ENCODE results near the gene BICD2. TPM values are rescaled to one million over a fixed set of nuclear protein-coding genes. Genes with fewer than 3 reads are reported as not detected.

Gene BICD2
- total and polyA plus RNA-seq, 2 of the 13 experiments (the other 11 are each of a cell fraction or from before 2014, with no cell fraction given) = 5.1 to 17.4 TPM

DNA sequence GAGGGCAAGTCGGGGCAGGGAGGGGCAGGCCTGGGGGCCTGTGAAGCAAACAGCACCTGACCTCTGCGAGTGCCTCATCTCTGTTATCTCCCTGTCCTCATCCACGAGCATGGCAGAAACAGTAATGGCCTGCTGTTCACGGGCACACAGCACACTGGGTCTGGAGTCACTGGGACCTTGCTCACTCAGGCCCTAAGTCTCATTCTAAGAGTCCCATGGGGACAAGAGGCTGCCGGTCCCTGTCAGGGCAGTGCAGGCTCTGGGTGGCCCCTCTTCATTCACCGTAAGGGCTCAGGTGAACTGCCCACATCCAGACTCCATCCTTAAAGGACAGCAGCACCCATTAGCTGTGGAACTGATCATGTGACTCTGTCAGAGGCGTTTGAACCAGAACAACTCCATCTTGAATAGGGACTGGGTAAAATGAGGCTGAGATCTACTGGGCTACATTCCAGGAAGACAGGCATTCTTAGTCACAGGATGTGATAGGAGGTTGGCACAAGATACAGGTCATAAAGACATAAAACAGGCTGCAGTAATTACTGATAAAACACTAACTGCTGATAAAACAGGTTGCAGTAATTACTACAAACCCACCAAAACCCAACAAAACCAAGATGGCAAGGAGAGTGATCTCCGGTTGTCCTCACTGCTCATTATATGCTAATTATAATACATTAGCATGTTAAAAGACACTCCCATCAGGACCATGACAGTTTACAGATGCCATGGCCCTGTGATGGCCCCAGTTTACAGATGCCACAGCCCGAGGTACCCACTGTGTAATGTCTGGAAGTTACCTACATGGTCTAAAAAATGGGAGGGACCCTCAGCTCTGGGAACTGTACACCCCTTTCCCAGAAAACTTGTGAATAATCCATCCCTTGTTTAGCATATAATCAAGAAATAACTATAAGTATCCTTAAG, 28.7 kb downstream of the BICD2 start:
- H3K9ac ChIP-seq (ENCODE audit: insufficient read depth, low read depth, low read length) = no peak overlapping the region
- H4K20me1 ChIP-seq (ENCODE audit: insufficient read depth, low read length) = peaks cover 9% of the 10 kb centered on the region; the same call in 1 of the 2 replicates
- H3K4me2 ChIP-seq (ENCODE audit: low read depth, low read length) = no peak overlapping the region
- H3K27ac ChIP-seq (ENCODE audit: extremely low read length, insufficient read depth, low read length) = no peak overlapping the region
- no peak overlapping the region for H3K4me3 ChIP-seq (replicated peaks in 1 of 3; ENCODE audit: insufficient read depth in 1 of 3, low read depth in 2 of 3, low read length in 3 of 3)
- intact Hi-C loops (cut with micrococcal nuclease; ENCODE audit: unreplicated experiment) = no loop called here
- 86% methylated on average over 6 of the region's 9 CpGs for WGBS (ENCODE audit: low lambda C conversion rate)
- POLR2A ChIA-PET = no interaction called here
- DNase-seq (ENCODE audit: low spot score) (no peak), ATAC-seq (no peak), FAIRE-seq (no peak)
- no TSS peak for BruUV-seq (replicated peaks)
- H2AFZ ChIP-seq (ENCODE audit: low read length) = no peak overlapping the region
- CTCF ChIA-PET (ENCODE audit: low intra/inter-chr PET ratio, low total read pairs) = no interaction called here
- peaks cover 42% of the 10 kb centered on the region for H3K79me2 ChIP-seq (ENCODE audit: insufficient read depth, low read length)
- 0 out of 2 replicates have a peak, but pooled peaks cover 3% of the 10 kb centered on the region for H3K4me1 ChIP-seq (ENCODE audit: insufficient read depth, low read length)
- no peaks in the 10 kb centered on the region for H3K27me3 ChIP-seq (ENCODE audit: control insufficient read depth in 1 of 2, insufficient read depth in 2 of 2, low read length in 2 of 2)
- no peaks in the 10 kb centered on the region for H3K9me3 ChIP-seq (ENCODE audit: low read length)
- in situ Hi-C loops (cut with HindIII; ENCODE audit: extremely low pct_ligation_motif_present, low pct_unique_long_range_greater_than_20kb) = no loop called here
- TF ChIP-seq SMC3 (IDR thresholded peaks at IDR 0.05; ENCODE audit: low read length) (no peak), FOXK1 (CRISPR knock-in tag; IDR thresholded peaks at IDR 0.05; ENCODE audit: borderline replicate concordance, low read depth) (no peak), ZNF644 (CRISPR knock-in tag; IDR thresholded peaks at IDR 0.05; ENCODE audit: low read depth) (no peak), DNMT1 (CRISPR knock-in tag; IDR thresholded peaks at IDR 0.05) (no peak), TEF (CRISPR knock-in tag; IDR thresholded peaks at IDR 0.05) (no peak), SIX1 (CRISPR knock-in tag; IDR thresholded peaks at IDR 0.05; ENCODE audit: borderline replicate concordance) (no peak), KLF12 (CRISPR knock-in tag; IDR thresholded peaks at IDR 0.05; ENCODE audit: borderline replicate concordance) (no peak), MBNL3 (CRISPR knock-in tag; conservative IDR thresholded peaks at IDR 0.05) (no peak), TMF1 (CRISPR knock-in tag; IDR thresholded peaks at IDR 0.05; ENCODE audit: low read depth) (no peak), SRF (IDR thresholded peaks at IDR 0.05; ENCODE audit: low read depth, low read length) (no peak), CHD2 (IDR thresholded peaks at IDR 0.05; ENCODE audit: low read depth, low read length) (no peak), ZNF468 (CRISPR knock-in tag; IDR thresholded peaks at IDR 0.05) (no peak), ATM (IDR thresholded peaks at IDR 0.05; ENCODE audit: borderline replicate concordance) (no peak)
- TF ChIP-seq, protein P1, sequence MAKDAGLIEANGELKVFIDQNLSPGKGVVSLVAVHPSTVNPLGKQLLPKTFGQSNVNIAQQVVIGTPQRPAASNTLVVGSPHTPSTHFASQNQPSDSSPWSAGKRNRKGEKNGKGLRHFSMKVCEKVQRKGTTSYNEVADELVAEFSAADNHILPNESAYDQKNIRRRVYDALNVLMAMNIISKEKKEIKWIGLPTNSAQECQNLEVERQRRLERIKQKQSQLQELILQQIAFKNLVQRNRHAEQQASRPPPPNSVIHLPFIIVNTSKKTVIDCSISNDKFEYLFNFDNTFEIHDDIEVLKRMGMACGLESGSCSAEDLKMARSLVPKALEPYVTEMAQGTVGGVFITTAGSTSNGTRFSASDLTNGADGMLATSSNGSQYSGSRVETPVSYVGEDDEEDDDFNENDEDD (CRISPR knock-in tag; IDR thresholded peaks at IDR 0.05; ENCODE audit: borderline replicate concordance) = no peak
- TF ChIP-seq, protein P2, sequence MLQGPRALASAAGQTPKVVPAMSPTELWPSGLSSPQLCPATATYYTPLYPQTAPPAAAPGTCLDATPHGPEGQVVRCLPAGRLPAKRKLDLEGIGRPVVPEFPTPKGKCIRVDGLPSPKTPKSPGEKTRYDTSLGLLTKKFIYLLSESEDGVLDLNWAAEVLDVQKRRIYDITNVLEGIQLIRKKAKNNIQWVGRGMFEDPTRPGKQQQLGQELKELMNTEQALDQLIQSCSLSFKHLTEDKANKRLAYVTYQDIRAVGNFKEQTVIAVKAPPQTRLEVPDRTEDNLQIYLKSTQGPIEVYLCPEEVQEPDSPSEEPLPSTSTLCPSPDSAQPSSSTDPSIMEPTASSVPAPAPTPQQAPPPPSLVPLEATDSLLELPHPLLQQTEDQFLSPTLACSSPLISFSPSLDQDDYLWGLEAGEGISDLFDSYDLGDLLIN (CRISPR knock-in tag; IDR thresholded peaks at IDR 0.05; ENCODE audit: borderline replicate concordance) = no peak
- no peaks in the 10 kb centered on the region for H3K36me3 ChIP-seq (replicated peaks in 1 of 2; ENCODE audit: control insufficient read depth in 1 of 2, insufficient read depth in 2 of 2, low read length in 2 of 2)

All from HepG2 (cell line).